Mucosa of descending colon (tissue), 3 donors: ENCODE data around the gene MYH9. TPM values are rescaled to one million over a fixed set of nuclear protein-coding genes. Genes with fewer than 3 reads are reported as not detected.
"Not testable (repeated sequence)": the region's sequence is repeated elsewhere in the genome, so short reads cannot be mapped to it uniquely, and the experiment has no call there.

ENCODE experiments used
- ATAC-seq: fragments of 200-7000 bp; cut with Tn5 transposase; one replicate; pipeline ENCODE4 v1.9.1; 2020; ENCODE audit warnings: mild to moderate bottlenecking, moderate library complexity
- DNase-seq, 3 donors: peaks; one replicate each; pipeline ENCODE4 v3.0.0-alpha.2; 2020
- H3K36me3 ChIP-seq: fragments of 200-600 bp; one replicate; pipeline ENCODE4 v1.8.0; 2021; ENCODE audit warnings: low read depth, mild to moderate bottlenecking
- H3K4me1 ChIP-seq: fragments of 200-600 bp; one replicate; pipeline ENCODE4 v1.8.0; 2021; ENCODE audit warnings: low read depth, mild to moderate bottlenecking
- H3K4me3 ChIP-seq: fragments of 200-600 bp; one replicate; pipeline ENCODE4 v1.8.0; 2021; ENCODE audit warnings: mild to moderate bottlenecking
- H3K9me3 ChIP-seq: fragments of 200-600 bp; one replicate; pipeline ENCODE4 v1.8.0; 2021; ENCODE audit warnings: mild to moderate bottlenecking
- CTCF ChIP-seq: fragments of 200-600 bp; IDR thresholded peaks from one replicate; pipeline ENCODE4 v1.8.0; 2022; ENCODE audit warnings: antibody characterized with exemption, mild to moderate bottlenecking
- intact Hi-C, 2 donors: fragments of 100-400 bp; cut with DNase I in 1 of 2; cut with micrococcal nuclease in 1 of 2; formaldehyde crosslinking; loops; one replicate each; pipeline versions ENCODE4 v1.11.0 to v1.11.1; 2022; cut with DNase I, micrococcal nuclease
- total RNA-seq, 3 donors: library from RNA; stranded (reverse); fragmentation: NEBNext Ultra II Directional in 2 of 3; extraction: Animal tissue kit (Norgen Biotek cat#: 25700) in 2 of 3; gene quantifications; one replicate each; pipeline versions ENCODE4 v1.2.1 to v1.2.4, GENCODE V29; 2021 to 2023
- donor health status: DM: no; HTN: no; CAD: no; lungs with moderate emphysema.
- donor health status: DM: no; HTN: no; CAD: no.
- donor health status: DM: no; HTN: yes; CAD: no.

The MYH9 gene
- total RNA-seq, 3 donors from 2014 or later = 501 to 831 (median 599) TPM

GRCh38 chr22:36279219-36279666 is 108.5 kb downstream of the MYH9 start:
- H3K4me1 ChIP-seq = no peaks in the 10 kb centered on the region
- TF ChIP-seq CTCF = no peak
- DNase-seq = no peak
- intact Hi-C loops = no loop called here
- H3K36me3 ChIP-seq = peaks cover 22% of the 10 kb centered on the region
- no peaks in the 10 kb centered on the region for H3K9me3 ChIP-seq
- no peak for ATAC-seq
- H3K4me3 ChIP-seq = no peak overlapping the region

- TF ChIP-seq CTCF = peak; percentile 85
- Histone ChIP-seq H3K4me3 (no peak overlapping the region), H3K4me1 (no peaks in the 10 kb centered on the region), H3K9me3 (no peaks in the 10 kb centered on the region), H3K36me3 (peaks cover 12% of the 10 kb centered on the region)
- intact Hi-C loops = no loop called here
- ATAC-seq (peak; percentile 88), DNase-seq (peak; percentile 69 to 74 (median 71))
These were observed 110.1 kb downstream of the MYH9 start for GRCh38 chr22:36277482-36278291.

GRCh38 chr22:36274531-36274930 is 113.2 kb downstream of the MYH9 start:
- Histone ChIP-seq H3K4me3 (no peak overlapping the region), H3K36me3 (no peaks in the 10 kb centered on the region), H3K4me1 (no peaks in the 10 kb centered on the region), H3K9me3 (no peaks in the 10 kb centered on the region)
- TF ChIP-seq CTCF = no peak
- peak in 1 of 3 donors; percentile 17 for DNase-seq
- no peak for ATAC-seq
- intact Hi-C loops = no loop called here

- ATAC-seq, H3K9me3 ChIP-seq, H3K4me1 ChIP-seq, H3K36me3 ChIP-seq, intact Hi-C loops, H3K4me3 ChIP-seq: not testable (repeated sequence)
- peak in 1 of 3 donors; percentile 16 for DNase-seq
These were observed 115.8 kb downstream of the MYH9 start for GRCh38 chr22:36271951-36272350.

- intact Hi-C loops, H3K4me3 ChIP-seq, ATAC-seq, H3K36me3 ChIP-seq, DNase-seq, H3K4me1 ChIP-seq, H3K9me3 ChIP-seq: not testable (repeated sequence)
These were observed 116.5 kb downstream of the MYH9 start for GRCh38 chr22:36271231-36271630.

GRCh38 chr22:36267896-36268485 is 119.8 kb downstream of the MYH9 start:
- H3K4me3 ChIP-seq = no peak overlapping the region
- intact Hi-C loops = no loop called here
- ATAC-seq (no peak), DNase-seq (peak in 1 of 3 donors; percentile 25)
- H3K9me3 ChIP-seq = no peaks in the 10 kb centered on the region
- no peak for TF ChIP-seq CTCF
- no peaks in the 10 kb centered on the region for H3K36me3 ChIP-seq
- H3K4me1 ChIP-seq = no peaks in the 10 kb centered on the region
